Activated CD8-positive, alpha-beta memory T cell treated with anti-CD3 and anti-CD28 coated beads, Interleukin-2, amount 50 U/mL, for 24 hours (primary cell): ENCODE data around the gene SMIM31.

Experiments
- DNase-seq: peaks from one replicate; pipeline ENCODE4 v3.0.0-alpha.2; 2020; ENCODE audit errors: extremely low read depth

SMIM31 gene

GRCh38 chr4:164753873-164754488 lies at the start of gene SMIM31:
TSS of gene SMIM31 (plus strand) at chr4:164754131. CDS start at chr4:164770444, 16,313 bp downstream.
- no peak for DNase-seq

- DNase-seq: no peak
Observed at GRCh38 chr4:164706675-164707074, 47.3 kb upstream of the SMIM31 start.

- DNase-seq: no peak
Observed at GRCh38 chr4:164716901-164717300, 37.0 kb upstream of the SMIM31 start.

GRCh38 chr4:164718827-164719226 lies 35.1 kb upstream of the SMIM31 start:
- no peak for DNase-seq

GRCh38 chr4:164725066-164725465 lies 28.9 kb upstream of the SMIM31 start:
- DNase-seq: no peak

GRCh38 chr4:164730705-164731393 lies 23.1 kb upstream of the SMIM31 start:
- DNase-seq: no peak

- peak; percentile 3 for DNase-seq
Observed at GRCh38 chr4:164731827-164732474, 22.0 kb upstream of the SMIM31 start.

- no peak for DNase-seq
Observed at GRCh38 chr4:164734484-164734883, 19.4 kb upstream of the SMIM31 start.

- no peak for DNase-seq
Observed at GRCh38 chr4:164748375-164748774, 5.6 kb upstream of the SMIM31 start.

GRCh38 chr4:164755432-164755831 lies 1.5 kb downstream of the SMIM31 start:
- DNase-seq: no peak

- no peak for DNase-seq
Observed at GRCh38 chr4:164756686-164757085, 2.8 kb downstream of the SMIM31 start.

GRCh38 chr4:164761241-164761640 lies 7.3 kb downstream of the SMIM31 start:
- DNase-seq: no peak

GRCh38 chr4:164761746-164762275 lies 7.9 kb downstream of the SMIM31 start:
- DNase-seq: no peak

- no peak for DNase-seq
Observed at GRCh38 chr4:164765096-164765495, 11.2 kb downstream of the SMIM31 start.

- no peak for DNase-seq
Observed at GRCh38 chr4:164765833-164766232, 11.9 kb downstream of the SMIM31 start.

GRCh38 chr4:164768516-164768915 lies 14.6 kb downstream of the SMIM31 start:
- DNase-seq: no peak

GRCh38 chr4:164770010-164770724 lies 16.2 kb downstream of the SMIM31 start:
- no peak for DNase-seq

GRCh38 chr4:164771088-164771487 lies 17.2 kb downstream of the SMIM31 start:
- DNase-seq: no peak

GRCh38 chr4:164772076-164772475 lies 18.1 kb downstream of the SMIM31 start:
- DNase-seq: no peak

GRCh38 chr4:164779080-164779479 lies 25.1 kb downstream of the SMIM31 start:
- no peak for DNase-seq

GRCh38 chr4:164779811-164780216 lies 25.9 kb downstream of the SMIM31 start:
- no peak for DNase-seq

- no peak for DNase-seq
Observed at GRCh38 chr4:164780839-164781238, 26.9 kb downstream of the SMIM31 start.
